Mesangial cell (primary cell): ENCODE data around the gene SOAT1. TPM values are rescaled to one million over a fixed set of nuclear protein-coding genes. Genes with fewer than 3 reads are reported as not detected.

Experiments used
- total RNA-seq: library from RNA; depleted of rRNA; stranded (reverse); fragments of >200 nt; gene quantifications from 2 replicates; pipeline ENCODE4 v1.2.3, GENCODE V29; 2015

SOAT1 gene
- total RNA-seq: 13.1 and 18.9 TPM in 2 replicates

DNA sequence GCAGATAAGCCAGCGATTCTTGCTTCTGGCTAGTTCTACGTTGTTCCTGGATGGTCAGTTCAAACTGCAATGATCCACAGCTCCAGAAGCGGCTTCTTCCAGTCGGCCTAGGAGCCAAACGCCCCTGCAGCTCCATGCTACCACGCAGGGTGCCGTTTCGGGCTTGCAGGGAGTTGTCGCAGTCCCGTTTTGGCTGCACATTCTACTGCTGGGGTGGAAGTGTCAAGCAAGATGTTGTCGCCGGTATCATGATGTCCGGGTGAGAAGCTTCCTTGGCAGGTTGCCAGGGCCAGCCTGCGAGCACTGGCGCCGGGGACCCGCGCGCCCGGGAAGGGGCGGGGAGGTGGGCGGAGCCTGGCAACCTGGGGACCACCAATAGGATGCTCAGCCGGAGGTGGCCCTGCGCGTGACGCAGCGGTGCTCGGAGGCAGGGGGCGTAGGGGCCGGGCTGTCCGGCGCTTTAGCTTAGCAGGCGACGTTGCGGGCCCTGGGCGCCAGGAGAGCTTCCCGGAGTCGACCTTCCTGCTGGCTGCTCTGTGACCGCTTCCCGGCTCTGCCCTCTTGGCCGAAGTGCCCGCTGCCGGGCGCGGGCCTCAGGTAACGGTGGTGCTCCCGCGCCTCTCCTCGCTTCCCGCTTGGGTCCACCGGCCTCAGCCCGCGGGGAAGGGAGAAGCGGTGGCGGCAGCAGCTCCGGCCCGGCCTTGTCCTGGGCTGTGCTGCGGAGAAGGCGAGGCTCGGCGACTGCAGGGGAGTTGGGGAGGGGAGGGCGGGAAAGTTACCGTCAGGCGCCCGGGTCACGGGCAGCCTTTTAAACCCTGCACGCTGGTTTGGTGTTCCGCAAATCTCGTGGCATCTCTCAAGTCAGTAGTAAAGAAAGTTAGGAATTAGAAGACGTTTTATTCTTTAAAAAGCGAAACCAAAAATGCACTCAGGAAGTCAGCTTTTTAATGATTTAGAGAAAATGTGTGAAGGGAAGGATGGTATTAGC is at the start of gene SOAT1:
SOAT1 (plus strand) TSS at position 458 of the 988 bp plus-strand sequence. CDS start 8,888 bp downstream, outside the sequence.

DNA sequence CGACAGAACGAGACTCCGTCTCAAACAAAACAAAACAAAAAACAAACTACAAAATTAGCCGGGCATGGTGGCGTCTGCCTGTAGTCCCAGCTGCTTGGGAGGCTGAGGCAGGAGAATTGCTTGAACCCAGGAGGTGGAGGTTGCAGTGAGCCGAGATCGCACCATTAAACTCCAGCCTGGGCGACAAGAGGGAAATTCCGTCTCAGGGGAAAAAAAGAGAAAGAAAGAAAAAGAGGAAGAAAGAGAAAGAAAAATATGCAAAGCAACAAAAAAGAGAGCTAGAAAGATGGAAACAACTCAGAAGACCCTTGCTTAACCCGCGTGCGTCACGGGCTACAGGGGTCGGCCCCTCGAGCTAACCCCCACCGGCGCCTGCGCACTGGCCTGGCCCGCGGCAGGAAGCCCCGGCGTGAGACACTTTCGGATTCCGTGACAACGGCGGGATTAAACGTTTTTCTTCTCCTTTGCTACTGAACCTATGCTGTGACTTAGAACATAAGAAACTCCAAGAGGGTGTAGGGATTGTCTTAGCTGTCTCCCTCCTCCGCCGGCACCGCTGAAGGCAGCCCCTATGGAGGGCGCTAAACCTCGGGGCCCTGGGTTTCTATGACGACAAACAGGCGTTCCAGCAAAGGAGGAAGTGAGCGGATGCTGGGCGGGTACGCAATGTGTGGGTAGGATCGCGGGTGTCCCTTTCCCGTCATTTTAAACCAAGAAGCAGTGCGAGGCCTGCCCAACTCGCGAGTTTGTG is 71.9 kb downstream of the SOAT1 start, which contains the start of gene AXDND1:
AXDND1 (plus strand) TSS at position 630 of the 751 bp plus-strand sequence. CDS start 539 bp downstream, outside the sequence.

Other genes with a start within 250 kb of the SOAT1 start
- 49.8 and 77.7 TPM in 2 replicates for gene TOR3A, start 211.7 kb upstream of the SOAT1 start, total RNA-seq
- 17.6 and 25.4 TPM in 2 replicates for gene ABL2, start 64.1 kb upstream of the SOAT1 start, total RNA-seq
- 0.25 and 0.33 TPM in 2 replicates for gene AXDND1, start 72.2 kb downstream of the SOAT1 start, total RNA-seq